Measurements from ENCODE around the gene PCDHAC1.

PCDHAC1 gene

GRCh38 chr5:140926443-140927227, 536 bp downstream of the PCDHAC1 start:
- Histone ChIP-seq H3K4me3 (ENCODE audit: severe bottlenecking) (peak overlapping the region; percentile 46), H3K27ac (ENCODE audit: poor library complexity, severe bottlenecking) (no peak overlapping the region)

DNA sequence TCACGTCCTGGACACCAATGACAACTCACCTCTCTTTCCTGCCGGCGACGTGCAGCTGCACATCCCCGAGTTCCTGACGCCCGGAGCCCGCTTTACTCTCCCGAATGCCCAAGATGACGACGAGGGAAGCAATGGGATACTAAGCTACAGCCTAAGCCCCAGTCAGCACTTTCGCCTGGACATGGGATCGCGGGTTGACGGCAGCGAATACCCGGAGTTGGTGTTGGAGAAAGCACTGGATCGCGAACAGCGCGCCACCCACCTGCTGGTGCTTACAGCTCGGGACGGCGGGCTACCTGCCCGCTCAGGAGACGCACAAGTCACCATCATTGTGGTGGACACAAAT, 1.1 kb downstream of the PCDHAC1 start:
- H3K27me3 ChIP-seq (ENCODE audit: insufficient read depth, poor library complexity, severe bottlenecking): peaks cover 6% of the 10 kb centered on the region
- no peak for DNase-seq (ENCODE audit: low spot score)
- H3K4me3 ChIP-seq (ENCODE audit: severe bottlenecking): peak overlapping the region; percentile 46
- peaks cover 2% of the 10 kb centered on the region for H3K4me1 ChIP-seq (ENCODE audit: insufficient read depth, poor library complexity, severe bottlenecking)
- no peak for TF ChIP-seq CTCF (IDR thresholded peaks at IDR 0.05; ENCODE audit: poor library complexity, severe bottlenecking)
- ATAC-seq (ENCODE audit: low read depth): peak; percentile 8
- no peaks in the 10 kb centered on the region for H3K36me3 ChIP-seq (ENCODE audit: low read depth)
- H3K27ac ChIP-seq (ENCODE audit: poor library complexity, severe bottlenecking): no peak overlapping the region
- no peaks in the 10 kb centered on the region for H3K9me3 ChIP-seq (ENCODE audit: severe bottlenecking)

More at GRCh38 chr5:140926443-140927227, 536 bp downstream of the PCDHAC1 start:
- ATAC-seq (ENCODE audit: low read depth): peak; percentile 85
- Histone ChIP-seq H3K27me3 (ENCODE audit: insufficient read depth, poor library complexity, severe bottlenecking) (peaks cover 6% of the 10 kb centered on the region), H3K36me3 (ENCODE audit: low read depth) (no peaks in the 10 kb centered on the region), H3K4me1 (ENCODE audit: insufficient read depth, poor library complexity, severe bottlenecking) (no peaks in the 10 kb centered on the region), H3K9me3 (ENCODE audit: severe bottlenecking) (no peaks in the 10 kb centered on the region)
- peak; percentile 89 for DNase-seq (ENCODE audit: low spot score)
- peak; percentile 99 for TF ChIP-seq CTCF (IDR thresholded peaks at IDR 0.05; ENCODE audit: poor library complexity, severe bottlenecking)

GRCh38 chr5:140934964-140935606, 9.0 kb downstream of the PCDHAC1 start:
- Histone ChIP-seq H3K27me3 (ENCODE audit: insufficient read depth, poor library complexity, severe bottlenecking) (no peaks in the 10 kb centered on the region), H3K27ac (ENCODE audit: poor library complexity, severe bottlenecking) (no peak overlapping the region), H3K36me3 (ENCODE audit: low read depth) (no peaks in the 10 kb centered on the region), H3K4me3 (ENCODE audit: severe bottlenecking) (no peak overlapping the region), H3K9me3 (ENCODE audit: severe bottlenecking) (no peaks in the 10 kb centered on the region), H3K4me1 (ENCODE audit: insufficient read depth, poor library complexity, severe bottlenecking) (peaks cover 6% of the 10 kb centered on the region)
- ATAC-seq (ENCODE audit: low read depth) (no peak), DNase-seq (ENCODE audit: low spot score) (no peak)
- no peak for TF ChIP-seq CTCF (IDR thresholded peaks at IDR 0.05; ENCODE audit: poor library complexity, severe bottlenecking)

DNA sequence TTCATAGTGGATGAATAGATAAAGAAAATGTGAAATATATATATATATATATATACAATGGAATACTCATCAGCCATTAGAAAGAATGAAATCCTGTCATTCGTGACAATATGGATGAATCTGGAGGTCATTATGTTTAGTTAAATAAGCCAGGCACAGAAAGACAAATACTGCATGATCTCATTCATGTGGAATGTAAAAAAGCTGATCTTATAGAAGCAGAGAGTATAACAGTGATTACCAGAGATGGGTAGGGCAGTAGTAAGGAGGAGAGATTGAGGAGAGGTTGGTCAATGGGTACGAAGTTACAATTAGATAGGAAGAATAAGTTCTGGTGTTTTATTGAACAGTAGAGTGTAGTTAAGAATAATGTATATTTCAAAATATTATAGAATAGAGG, 20.5 kb downstream of the PCDHAC1 start:
- H3K4me3 ChIP-seq (ENCODE audit: severe bottlenecking): no peak overlapping the region
- no peak for TF ChIP-seq CTCF (IDR thresholded peaks at IDR 0.05; ENCODE audit: poor library complexity, severe bottlenecking)
- peaks cover 17% of the 10 kb centered on the region for H3K4me1 ChIP-seq (ENCODE audit: insufficient read depth, poor library complexity, severe bottlenecking)
- no peaks in the 10 kb centered on the region for H3K36me3 ChIP-seq (ENCODE audit: low read depth)
- no peak for DNase-seq (ENCODE audit: low spot score)
- ATAC-seq (ENCODE audit: low read depth): peak; percentile 62; the same call in 1 of the 3 replicates
- peaks cover 2% of the 10 kb centered on the region for H3K9me3 ChIP-seq (ENCODE audit: severe bottlenecking)
- no peak overlapping the region for H3K27ac ChIP-seq (ENCODE audit: poor library complexity, severe bottlenecking)
- H3K27me3 ChIP-seq (ENCODE audit: insufficient read depth, poor library complexity, severe bottlenecking): no peaks in the 10 kb centered on the region

DNA sequence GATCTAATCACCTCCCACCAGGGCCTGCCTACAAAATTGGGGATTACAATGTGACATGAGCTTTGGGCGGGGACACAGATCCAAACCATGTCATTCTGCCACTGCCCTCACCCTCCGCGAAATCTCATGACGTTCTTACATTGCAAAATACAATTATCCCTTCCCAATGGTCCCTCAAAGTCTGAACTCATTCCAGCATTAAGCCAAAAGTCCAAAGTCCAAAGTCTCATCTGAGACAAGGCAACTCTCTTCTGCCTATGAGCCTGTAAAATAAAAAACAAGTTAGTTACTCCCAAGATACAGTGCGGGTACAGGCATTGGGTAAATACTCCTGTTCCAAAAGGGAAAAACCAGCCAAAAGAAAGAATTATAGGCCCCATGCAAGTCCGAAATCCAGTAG, 25.5 kb downstream of the PCDHAC1 start:
- Histone ChIP-seq H3K27me3 (ENCODE audit: insufficient read depth, poor library complexity, severe bottlenecking) (no peaks in the 10 kb centered on the region), H3K27ac (ENCODE audit: poor library complexity, severe bottlenecking) (no peak overlapping the region), H3K36me3 (ENCODE audit: low read depth) (no peaks in the 10 kb centered on the region), H3K9me3 (ENCODE audit: severe bottlenecking) (no peaks in the 10 kb centered on the region), H3K4me1 (ENCODE audit: insufficient read depth, poor library complexity, severe bottlenecking) (peaks cover 17% of the 10 kb centered on the region), H3K4me3 (ENCODE audit: severe bottlenecking) (no peak overlapping the region)
- TF ChIP-seq CTCF (IDR thresholded peaks at IDR 0.05; ENCODE audit: poor library complexity, severe bottlenecking): no peak
- no peak for DNase-seq (ENCODE audit: low spot score)
- no peak for ATAC-seq (ENCODE audit: low read depth)

Measured in RWPE2 (cell line).